Transverse colon (tissue), 4 donors: ENCODE data around the gene RPLP2. TPM values are rescaled to one million over a fixed set of nuclear protein-coding genes. Genes with fewer than 3 reads are reported as not detected.

Experiments
- DNase-seq: peaks from one replicate; pipeline ENCODE4 v3.0.0-alpha.2; 2019
- H3K27ac ChIP-seq, 4 donors: fragments of 200-600 bp; sonication (generic); 2 replicates each; pipeline ENCODE4 v1.5.1; 2016 to 2018; ENCODE audit warnings: inconsistent platforms in 4 of 4
- H3K27me3 ChIP-seq: fragments of 200-600 bp; sonication (generic); 2 replicates; pipeline ENCODE4 v1.5.1; 2017; ENCODE audit warnings: inconsistent platforms
- H3K36me3 ChIP-seq, 4 donors: fragments of 200-600 bp; sonication (generic); 2 replicates each; pipeline ENCODE4 v1.5.1; 2017 to 2019; ENCODE audit warnings: inconsistent platforms in 4 of 4
- H3K4me1 ChIP-seq, 4 donors: fragments of 200-600 bp; sonication (generic); 2 replicates each; pipeline ENCODE4 v1.5.1; 2017 to 2020; ENCODE audit warnings: inconsistent platforms in 4 of 4
- H3K4me3 ChIP-seq, 4 donors: fragments of 200-600 bp; sonication (generic); 1 replicate in 1 of 4; 2 replicates in 3 of 4; pipeline versions ENCODE4 v1.5.1 to v1.6.1; 2017 to 2019; ENCODE audit warnings: inconsistent platforms in 4 of 4
- H3K9me3 ChIP-seq, 2 donors: fragments of 200-600 bp; sonication (generic); 2 replicates each; pipeline ENCODE4 v1.5.1; 2017 to 2019; ENCODE audit warnings: inconsistent platforms in 2 of 2
- EP300 ChIP-seq: sonication (generic); formaldehyde crosslinking; IDR thresholded peaks from one replicate; pipeline ENCODE4 v1.6.1; 2017; ENCODE audit warnings: antibody characterized with exemption, low read depth
- POLR2A ChIP-seq: fragments of 450-650 bp; IDR thresholded peaks from one replicate; pipeline ENCODE4 v1.6.1; 2016; ENCODE audit warnings: antibody characterized with exemption, mild to moderate bottlenecking, moderate library complexity
- POLR2AphosphoS5 ChIP-seq, 3 donors: sonication (generic); formaldehyde crosslinking; IDR thresholded peaks; one replicate each; pipeline ENCODE4 v1.6.1; 2016; ENCODE audit warnings: antibody characterized with exemption in 3 of 3
- WGBS, 2 donors: methylation state at CpG; one replicate each; pipeline ENCODE4 v1.1.5; 2018; ENCODE audit warnings: low coverage in 1 of 2; 5-methylcytosine and 5-hydroxymethylcytosine counted together
- in situ Hi-C, 4 donors: fragments of 200-750 bp; cut with MboI; loops; one replicate each; pipeline versions ENCODE4 v1.15.0 to v1.15.1; 2017; ENCODE audit warnings: low sequenced_read_pairs in 3 of 4, low pct_ligation_motif_present in 1 of 4, low pct_unique_long_range_greater_than_20kb in 1 of 4
- intact Hi-C: fragments of 100-400 bp; cut with DNase I; formaldehyde crosslinking; loops from one replicate; pipeline ENCODE4 v1.15.1; 2023; ENCODE audit warnings: low total_unique reads
- total RNA-seq, 4 donors: library from RNA; depleted of rRNA; stranded (reverse); fragments of >200 nt; gene quantifications; one replicate each; pipeline ENCODE4 v1.1.0, GENCODE V29; 2016
- TF ChIP-seq, protein P1 (sequence below), 5 experiments: fragments of 200-600 bp in 3 of 5; fragments of 450-650 bp in 2 of 5; sonication (generic) in 3 of 5; IDR thresholded peaks; 1 replicate in 2 of 5; 2 replicates in 3 of 5; pipeline ENCODE4 v1.5.1; 2016 to 2017; ENCODE audit warnings: antibody characterized with exemption in 5 of 5, inconsistent platforms in 3 of 5, mild to moderate bottlenecking in 2 of 5, moderate library complexity in 1 of 5

Gene RPLP2
- total RNA-seq, 4 donors from 2014 or later = 273 to 670 (median 466) TPM

DNA sequence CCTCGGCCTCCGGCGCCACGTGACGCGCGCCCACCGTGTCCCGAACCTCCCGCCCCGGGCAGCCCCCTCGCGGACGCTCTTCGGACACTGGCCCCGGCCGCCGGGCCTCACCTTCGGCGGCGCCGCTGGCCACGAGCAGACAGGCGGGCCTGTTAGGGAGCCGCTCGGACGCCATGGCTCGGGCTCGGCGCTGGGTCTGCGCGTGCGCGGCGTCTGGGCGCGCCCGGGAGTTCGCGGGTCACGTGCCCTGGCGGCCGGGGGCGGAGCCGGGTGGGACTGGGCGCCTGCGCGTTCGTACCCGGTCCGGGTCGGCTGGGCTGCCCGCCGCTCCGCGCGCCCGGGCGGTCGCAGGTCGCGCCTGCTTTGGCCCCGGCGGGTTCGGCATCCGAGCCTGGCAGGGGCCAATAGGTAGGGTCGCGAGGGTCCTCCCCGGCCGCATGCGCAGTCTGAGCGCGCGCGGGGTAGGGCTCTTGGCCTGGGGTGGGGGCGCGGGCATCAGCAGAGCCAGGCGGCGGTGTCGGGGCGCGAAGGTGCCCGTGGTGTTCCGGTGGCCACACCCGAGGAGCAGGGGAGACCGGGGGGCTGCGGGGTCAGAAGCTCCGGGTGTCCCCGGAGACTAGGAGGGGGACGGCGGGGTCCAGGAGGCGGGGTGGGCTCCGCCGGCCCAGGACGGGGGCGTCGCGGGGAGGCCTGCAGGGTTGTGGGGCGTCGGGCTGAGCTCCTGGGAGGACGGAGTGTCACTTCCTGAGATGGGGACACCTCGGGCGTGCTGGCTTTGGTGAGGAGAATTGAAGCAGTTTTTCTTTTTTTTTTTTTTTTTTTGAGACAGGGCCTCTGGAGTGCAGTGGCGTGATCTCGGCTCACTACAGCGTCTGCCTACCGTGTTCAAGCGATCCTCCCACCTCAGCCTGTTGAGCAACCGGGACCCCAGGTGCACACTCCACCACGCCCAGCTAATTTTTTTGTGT is 32.2 kb upstream of the RPLP2 start, which contains the start of gene GATD1:
TSS of gene GATD1 (minus strand) at position 200 of the 968 bp plus-strand sequence. CDS start at position 175, 25 bp downstream.
- intact Hi-C loops = no loop called here
- no peaks in the 10 kb centered on the region for H3K27me3 ChIP-seq
- peak within 1 kb of the TSS; percentile 88 to 93 (median 89) for H3K27ac ChIP-seq
- no peaks in the 10 kb centered on the region for H3K36me3 ChIP-seq
- no peak for TF ChIP-seq EP300
- TF ChIP-seq, protein P1, sequence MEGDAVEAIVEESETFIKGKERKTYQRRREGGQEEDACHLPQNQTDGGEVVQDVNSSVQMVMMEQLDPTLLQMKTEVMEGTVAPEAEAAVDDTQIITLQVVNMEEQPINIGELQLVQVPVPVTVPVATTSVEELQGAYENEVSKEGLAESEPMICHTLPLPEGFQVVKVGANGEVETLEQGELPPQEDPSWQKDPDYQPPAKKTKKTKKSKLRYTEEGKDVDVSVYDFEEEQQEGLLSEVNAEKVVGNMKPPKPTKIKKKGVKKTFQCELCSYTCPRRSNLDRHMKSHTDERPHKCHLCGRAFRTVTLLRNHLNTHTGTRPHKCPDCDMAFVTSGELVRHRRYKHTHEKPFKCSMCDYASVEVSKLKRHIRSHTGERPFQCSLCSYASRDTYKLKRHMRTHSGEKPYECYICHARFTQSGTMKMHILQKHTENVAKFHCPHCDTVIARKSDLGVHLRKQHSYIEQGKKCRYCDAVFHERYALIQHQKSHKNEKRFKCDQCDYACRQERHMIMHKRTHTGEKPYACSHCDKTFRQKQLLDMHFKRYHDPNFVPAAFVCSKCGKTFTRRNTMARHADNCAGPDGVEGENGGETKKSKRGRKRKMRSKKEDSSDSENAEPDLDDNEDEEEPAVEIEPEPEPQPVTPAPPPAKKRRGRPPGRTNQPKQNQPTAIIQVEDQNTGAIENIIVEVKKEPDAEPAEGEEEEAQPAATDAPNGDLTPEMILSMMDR (IDR thresholded peaks at IDR 0.05) = no peak
- peak; percentile 65 for TF ChIP-seq POLR2A
- TF ChIP-seq POLR2AphosphoS5 (IDR thresholded peaks at IDR 0.05) = peak; percentile 17 to 83 (median 83)
- 1% methylated on average over 50 of the region's 110 CpGs; no CpG with 5 or more reads in 1 of the 2 donors for WGBS, 2 donors
- peak within 1 kb of the TSS; percentile 93 to 100 (median 95) for H3K4me3 ChIP-seq
- peak; percentile 95 for DNase-seq
- H3K4me1 ChIP-seq = peaks cover 24 to 29% (median 27%) of the 10 kb centered on the region in 4 donors
- in situ Hi-C loops = no loop called here
- H3K9me3 ChIP-seq = no peaks in the 10 kb centered on the region

DNA sequence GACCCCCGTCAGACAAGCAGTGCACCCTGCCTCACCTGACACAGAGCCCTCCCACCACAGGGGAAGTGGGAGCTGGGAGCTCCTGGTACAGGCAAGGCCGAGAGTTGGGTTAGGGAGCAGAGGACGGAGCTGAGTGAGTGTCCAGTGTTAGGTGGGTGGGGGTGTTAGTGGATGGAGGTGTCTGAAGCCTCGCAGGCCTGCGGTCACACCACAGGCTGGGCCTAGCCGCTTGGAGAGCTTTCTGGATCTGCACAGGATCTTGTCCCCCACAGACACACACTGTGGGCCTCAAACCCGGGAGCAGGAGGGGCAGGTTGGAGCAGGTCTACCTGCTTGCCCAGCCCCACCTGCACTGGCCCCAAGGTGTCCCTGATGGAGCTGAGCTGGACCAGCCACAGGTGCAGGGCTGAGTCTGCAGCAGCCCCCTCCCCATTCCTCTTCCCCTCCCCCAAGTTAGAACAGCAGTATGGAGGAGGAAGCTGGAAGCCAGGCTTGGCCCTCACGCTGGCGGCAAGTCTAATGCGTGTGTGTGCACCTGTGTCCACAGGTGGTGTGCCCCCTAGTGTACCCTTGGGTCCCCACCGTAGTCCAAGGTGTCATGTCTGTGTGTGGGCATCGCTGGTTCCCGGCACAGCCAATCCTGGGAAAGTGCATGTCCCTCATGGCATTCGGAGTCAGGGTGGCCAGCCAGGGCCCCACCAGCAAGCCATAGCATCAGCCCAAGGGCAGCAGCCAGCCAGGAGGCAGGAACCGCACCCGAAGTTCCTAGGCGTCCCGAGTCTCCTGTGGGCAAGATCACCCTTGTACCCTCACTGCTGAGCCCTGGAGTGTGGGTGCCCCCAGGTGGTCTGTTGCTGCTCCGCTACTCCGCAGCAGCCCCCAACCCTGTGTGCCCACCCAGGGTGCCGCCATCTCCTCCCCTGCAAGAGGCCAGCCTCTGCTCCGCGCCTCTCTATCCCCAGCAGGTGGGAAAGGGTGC is 30.5 kb upstream of the RPLP2 start:
- no peak overlapping the region for H3K27ac ChIP-seq
- H3K9me3 ChIP-seq = no peaks in the 10 kb centered on the region
- H3K27me3 ChIP-seq = no peaks in the 10 kb centered on the region
- TF ChIP-seq POLR2AphosphoS5 (IDR thresholded peaks at IDR 0.05) (no peak), EP300 (no peak), POLR2A (no peak)
- TF ChIP-seq, protein P1 (IDR thresholded peaks at IDR 0.05) = no peak
- DNase-seq = peak; percentile 7
- no peaks in the 10 kb centered on the region for H3K36me3 ChIP-seq
- 92% methylated on average over 12 of the region's 23 CpGs; no CpG with 5 or more reads in 1 of the 2 donors for WGBS, 2 donors
- in situ Hi-C loops (no loop called here), intact Hi-C loops (no loop called here)
- H3K4me1 ChIP-seq = peaks cover 24 to 38% (median 37%) of the 10 kb centered on the region in 4 donors
- H3K4me3 ChIP-seq = no peak overlapping the region

DNA sequence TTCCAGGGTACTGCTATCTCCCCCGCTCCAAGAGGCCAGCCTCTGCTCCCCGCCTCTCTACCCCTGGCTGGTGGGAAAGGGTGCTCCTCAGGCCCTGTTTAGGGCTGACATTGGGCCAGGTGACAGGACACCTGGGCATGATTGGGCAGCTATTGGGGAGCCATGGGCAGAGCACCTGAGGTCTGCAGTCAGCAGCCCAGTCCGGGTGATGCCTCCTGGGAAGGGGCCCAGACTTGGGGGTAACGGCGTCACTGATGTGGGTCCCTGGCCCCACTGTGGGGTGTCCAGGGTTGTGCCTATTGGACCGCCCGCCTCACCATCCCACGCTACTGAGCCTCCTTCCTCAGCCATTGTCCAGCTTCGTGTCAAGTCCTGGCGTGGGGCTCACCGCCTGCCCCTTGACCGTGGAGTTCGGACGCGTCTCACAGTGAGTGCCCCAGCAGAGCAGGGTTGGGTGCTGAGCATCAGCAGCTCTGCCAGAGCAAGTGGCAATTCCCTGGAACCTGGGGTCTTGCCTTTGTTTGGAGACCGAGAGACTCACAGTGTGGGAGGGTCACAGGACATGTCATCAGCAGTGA is 29.7 kb upstream of the RPLP2 start:
- peaks cover 23 to 36% (median 35%) of the 10 kb centered on the region in 4 donors for H3K4me1 ChIP-seq
- whole genome bisulfite sequencing, 2 donors = 97% methylated on average over 15 of the region's 16 CpGs; no CpG with 5 or more reads in 1 of the 2 donors
- no peaks in the 10 kb centered on the region for H3K9me3 ChIP-seq
- no peaks in the 10 kb centered on the region for H3K27me3 ChIP-seq
- no peaks in the 10 kb centered on the region for H3K36me3 ChIP-seq
- intact Hi-C loops (no loop called here), in situ Hi-C loops (no loop called here)
- TF ChIP-seq POLR2A = no peak
- TF ChIP-seq, protein P1 (IDR thresholded peaks at IDR 0.05) = no peak
- TF ChIP-seq POLR2AphosphoS5 (IDR thresholded peaks at IDR 0.05) = no peak
- TF ChIP-seq EP300 = no peak
- H3K27ac ChIP-seq = no peak overlapping the region
- DNase-seq = no peak
- H3K4me3 ChIP-seq = no peak overlapping the region
